KMS-11 (cell line): ENCODE data around the gene SCNN1A.

Experiments
- H2AFZ ChIP-seq: fragments of 200-600 bp; sonication (generic); 2 replicates; pipeline ENCODE4 v1.6.1; 2016; ENCODE audit warnings: antibody characterized with exemption, mixed run types, low read depth
- H3K27ac ChIP-seq: fragments of 200-600 bp; sonication (generic); 2 replicates; pipeline ENCODE4 v1.6.1; 2016; ENCODE audit warnings: mild to moderate bottlenecking, mixed run types
- H3K27me3 ChIP-seq: fragments of 200-600 bp; sonication (generic); 2 replicates; pipeline ENCODE4 v1.6.1; 2017; ENCODE audit warnings: mild to moderate bottlenecking, low read depth, mixed run types, moderate library complexity; ENCODE audit not compliant: insufficient read depth
- H3K36me3 ChIP-seq: fragments of 200-600 bp; sonication (generic); 2 replicates; pipeline ENCODE4 v1.6.1; 2017; ENCODE audit warnings: mild to moderate bottlenecking, mixed run types; ENCODE audit not compliant: insufficient read depth
- H3K4me1 ChIP-seq: fragments of 200-600 bp; sonication (generic); 2 replicates; pipeline ENCODE4 v1.6.1; 2016; ENCODE audit warnings: mild to moderate bottlenecking, low read depth, mixed run types; ENCODE audit not compliant: poor library complexity, severe bottlenecking
- H3K4me2 ChIP-seq: fragments of 200-600 bp; sonication (generic); 2 replicates; pipeline ENCODE4 v1.7.0; 2016; ENCODE audit warnings: mild to moderate bottlenecking, mixed run types
- H3K4me3 ChIP-seq: fragments of 200-600 bp; sonication (generic); IDR thresholded peaks from 2 replicates; pipeline ENCODE4 v1.6.1; 2017; ENCODE audit warnings: low read depth, low read length, mixed read lengths; ENCODE audit not compliant: insufficient read depth
- H3K79me2 ChIP-seq: fragments of 200-600 bp; sonication (generic); 2 replicates; pipeline ENCODE4 v1.6.1; 2016; ENCODE audit warnings: low read depth, mixed run types; ENCODE audit not compliant: insufficient read depth
- H3K9ac ChIP-seq: fragments of 200-600 bp; sonication (generic); 2 replicates; pipeline ENCODE4 v1.6.1; 2016; ENCODE audit warnings: mild to moderate bottlenecking, mixed run types
- H4K20me1 ChIP-seq: fragments of 200-600 bp; sonication (generic); 2 replicates; pipeline ENCODE4 v1.6.1; 2016; ENCODE audit warnings: mild to moderate bottlenecking, mixed run types; ENCODE audit not compliant: insufficient read depth
- CTCF ChIP-seq: fragments of 200-600 bp; sonication (generic); conservative IDR thresholded peaks from 2 replicates; pipeline ENCODE4 v1.6.1; 2017; ENCODE audit warnings: low read depth, mild to moderate bottlenecking, antibody characterized with exemption, low read length, moderate library complexity, mixed read lengths

SCNN1A gene

DNA sequence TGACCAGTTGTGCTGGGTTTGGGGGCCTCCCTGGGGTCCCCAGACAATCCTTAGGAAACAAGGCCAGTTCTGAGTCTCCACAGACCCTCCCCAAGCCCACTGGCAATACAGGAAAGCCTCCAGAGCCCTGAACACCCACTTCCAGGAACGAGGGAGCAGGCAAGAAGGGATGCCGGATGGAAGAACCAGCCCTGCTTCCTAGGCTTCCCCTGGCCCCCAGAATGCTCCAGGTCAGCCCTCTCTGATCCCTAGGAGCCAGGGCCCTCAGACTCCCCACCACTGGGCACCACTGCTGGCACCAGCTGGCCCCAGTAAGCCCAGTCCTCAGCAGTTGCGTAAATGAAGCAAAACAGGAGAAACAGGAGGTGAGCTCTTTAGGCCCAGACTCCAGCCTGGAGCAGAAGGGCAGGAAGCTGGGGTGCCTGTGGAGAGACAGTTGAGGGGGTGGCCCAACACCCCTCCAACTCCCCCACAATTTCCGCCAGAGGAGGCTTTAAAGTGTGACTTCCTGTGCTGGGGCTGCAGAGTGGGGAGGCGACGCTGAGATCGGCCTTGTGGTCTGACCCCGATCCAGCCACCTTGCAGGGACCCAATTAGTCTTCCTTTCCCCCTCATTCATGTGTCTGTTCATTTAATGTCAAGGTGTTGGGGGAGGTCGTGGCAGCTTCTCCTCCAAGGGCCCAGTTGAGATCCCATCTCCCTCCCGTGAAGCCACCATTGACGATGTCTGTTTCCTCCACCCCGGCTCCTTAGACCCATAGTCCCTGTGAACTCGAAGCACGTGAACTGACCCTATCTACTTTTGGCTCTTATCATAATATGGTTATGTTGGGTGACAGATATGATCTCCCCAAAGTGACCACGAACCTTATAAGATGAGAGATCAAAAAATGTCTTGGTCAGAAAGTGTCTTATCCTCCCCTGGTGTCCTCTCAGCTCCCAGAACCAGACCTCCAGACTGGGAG is 38.2 kb downstream of the SCNN1A start:
- H3K4me3 ChIP-seq: no peak overlapping the region
- H2AFZ ChIP-seq: no peak overlapping the region
- H3K4me2 ChIP-seq: no peak overlapping the region
- H4K20me1 ChIP-seq: no peaks in the 10 kb centered on the region
- no peak overlapping the region for H3K9ac ChIP-seq
- H3K27ac ChIP-seq: no peak overlapping the region
- no peak for TF ChIP-seq CTCF
- H3K27me3 ChIP-seq: no peaks in the 10 kb centered on the region
- H3K36me3 ChIP-seq: no peaks in the 10 kb centered on the region
- peaks cover 24% of the 10 kb centered on the region for H3K4me1 ChIP-seq
- no peaks in the 10 kb centered on the region; the same call in 1 of the 2 replicates for H3K79me2 ChIP-seq

DNA sequence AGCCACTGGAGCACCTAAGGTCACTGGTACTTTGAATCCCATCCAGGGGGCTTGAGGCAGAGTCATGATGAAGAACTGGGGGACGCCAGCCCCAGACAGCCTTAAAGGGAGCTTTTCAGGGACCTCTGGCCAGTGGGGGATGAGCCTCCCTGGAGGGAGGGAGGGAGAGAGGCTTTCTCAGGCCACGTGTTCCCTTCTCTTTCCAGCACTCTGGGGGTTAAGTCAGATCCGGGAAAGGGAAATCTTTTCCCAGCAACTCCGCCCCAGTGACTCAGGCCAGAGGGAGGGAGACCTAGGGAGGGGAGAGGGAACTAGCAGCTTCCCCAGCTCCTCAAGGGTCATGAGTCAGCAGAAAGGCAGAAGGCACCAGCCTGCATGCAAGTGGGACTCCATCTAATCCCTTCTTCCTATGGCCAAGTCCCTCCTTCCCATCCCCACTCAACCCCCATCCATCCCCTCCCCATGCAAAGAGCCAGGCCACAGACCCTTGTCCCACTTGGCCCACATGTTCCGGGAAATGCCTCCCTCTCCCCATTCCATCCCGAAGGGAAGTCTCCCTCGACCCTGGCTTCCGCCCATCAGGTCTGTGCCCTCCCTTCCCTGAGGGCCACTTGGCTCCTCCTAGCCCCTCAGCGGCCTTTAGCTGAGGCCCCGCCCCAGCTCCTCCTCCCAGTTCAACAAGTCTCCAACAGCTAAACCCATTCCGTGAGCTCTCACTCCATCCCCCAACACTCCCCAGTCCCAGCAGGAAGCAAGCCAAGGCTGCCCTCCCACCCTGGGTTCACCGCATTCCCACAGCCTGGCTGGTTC is 39.1 kb downstream of the SCNN1A start:
- Histone ChIP-seq H3K79me2 (no peaks in the 10 kb centered on the region), H3K4me1 (peaks cover 23% of the 10 kb centered on the region), H3K4me3 (no peak overlapping the region), H2AFZ (no peak overlapping the region), H3K9ac (peak overlapping the region; percentile 42; the same call in 1 of the 2 replicates), H3K27me3 (no peaks in the 10 kb centered on the region), H3K4me2 (peak overlapping the region; percentile 29; the same call in 1 of the 2 replicates), H3K27ac (peak overlapping the region; percentile 56), H3K36me3 (no peaks in the 10 kb centered on the region), H4K20me1 (no peaks in the 10 kb centered on the region)
- TF ChIP-seq CTCF: no peak

DNA sequence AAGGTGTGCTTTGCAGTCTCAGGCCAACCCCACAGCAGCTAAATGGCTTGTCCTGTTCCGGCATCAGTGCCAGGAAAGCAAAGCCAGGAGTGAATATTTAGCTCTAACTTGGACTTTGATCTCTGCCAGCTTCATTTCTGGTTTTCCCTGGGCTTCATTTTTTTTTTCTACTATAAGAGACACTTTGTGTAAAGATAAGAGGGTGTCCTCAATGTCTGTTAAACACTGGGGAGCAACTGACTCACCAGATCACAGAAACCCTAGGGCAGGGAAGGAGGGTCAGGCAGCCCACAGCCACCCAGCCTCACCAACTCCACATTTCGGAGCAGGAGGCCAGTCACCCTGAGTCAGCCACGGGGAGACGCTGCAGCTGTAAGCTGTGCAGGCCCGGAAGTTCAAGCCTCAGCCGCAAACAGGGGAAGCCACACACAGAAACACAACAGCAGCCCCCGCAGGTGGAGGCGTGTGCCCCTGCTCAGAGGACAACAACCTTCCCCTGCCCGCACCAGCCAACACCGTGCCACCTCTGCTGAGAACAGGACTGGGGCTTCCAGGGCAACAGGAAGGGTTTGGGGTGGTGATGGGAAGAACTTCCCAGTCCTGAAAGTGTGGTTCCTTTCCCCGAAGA is 39.8 kb downstream of the SCNN1A start:
- peak overlapping the region; percentile 29; the same call in 1 of the 2 replicates for H3K4me2 ChIP-seq
- no peaks in the 10 kb centered on the region for H3K79me2 ChIP-seq
- H3K9ac ChIP-seq: peak overlapping the region; percentile 42; the same call in 1 of the 2 replicates
- no peak overlapping the region for H2AFZ ChIP-seq
- no peaks in the 10 kb centered on the region for H4K20me1 ChIP-seq
- no peaks in the 10 kb centered on the region for H3K36me3 ChIP-seq
- no peak overlapping the region for H3K4me3 ChIP-seq
- no peaks in the 10 kb centered on the region for H3K27me3 ChIP-seq
- peaks cover 19% of the 10 kb centered on the region for H3K4me1 ChIP-seq
- H3K27ac ChIP-seq: peak overlapping the region; percentile 56
- TF ChIP-seq CTCF: no peak

DNA sequence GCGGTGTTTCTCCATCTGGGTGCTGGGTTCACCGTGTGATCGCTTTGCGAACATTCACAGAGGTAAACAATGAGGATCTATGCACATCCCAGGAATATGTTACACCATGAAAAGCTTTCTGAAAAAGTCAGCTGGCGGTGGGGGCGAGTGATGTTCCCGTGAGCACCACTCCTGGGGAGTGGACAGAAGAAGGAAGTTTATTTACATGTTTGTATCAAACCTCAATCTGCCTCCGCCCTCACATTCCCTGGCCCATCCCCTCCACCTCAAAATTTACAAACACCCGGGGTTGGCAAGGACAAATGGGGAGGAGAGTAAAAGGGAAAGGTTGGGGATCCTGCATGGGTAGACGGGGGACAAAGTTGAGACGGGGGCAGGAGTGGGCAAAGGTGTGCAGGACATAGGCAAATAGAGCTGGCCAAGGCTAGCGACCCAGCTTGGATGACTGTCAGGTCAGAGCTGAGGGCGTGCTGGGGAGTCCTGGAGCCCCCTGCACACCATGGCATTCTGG is 40.4 kb downstream of the SCNN1A start:
- no peak for TF ChIP-seq CTCF
- no peaks in the 10 kb centered on the region for H3K27me3 ChIP-seq
- no peaks in the 10 kb centered on the region for H4K20me1 ChIP-seq
- no peak overlapping the region for H3K4me3 ChIP-seq
- peak overlapping the region; percentile 56; the same call in 1 of the 2 replicates for H3K27ac ChIP-seq
- H3K9ac ChIP-seq: peak overlapping the region; percentile 42; the same call in 1 of the 2 replicates
- no peak overlapping the region for H2AFZ ChIP-seq
- no peaks in the 10 kb centered on the region for H3K79me2 ChIP-seq
- H3K4me1 ChIP-seq: peaks cover 16% of the 10 kb centered on the region
- peak overlapping the region; percentile 29; the same call in 1 of the 2 replicates for H3K4me2 ChIP-seq
- no peaks in the 10 kb centered on the region for H3K36me3 ChIP-seq
